HL-60/S4 (cell line): Measurements from ENCODE around the gene MEIS2.

Experiments used
- in situ Hi-C: fragments of 300-500 bp; cut with MboI; formaldehyde crosslinking; loops from 2 replicates; pipeline ENCODE4 v1.14.3; 2022; ENCODE audit warnings: low sequenced_read_pairs

Gene MEIS2

GRCh38 chr15:37045859-37046740 is 54.2 kb downstream of the MEIS2 start:
- in situ Hi-C loops, result no loop called here

- in situ Hi-C loops, result no loop called here
These were observed 55.3 kb downstream of the MEIS2 start for GRCh38 chr15:37044915-37045648.

- in situ Hi-C loops, result no loop called here
These were observed 58.5 kb downstream of the MEIS2 start for GRCh38 chr15:37041836-37042235.

- in situ Hi-C loops, result no loop called here
These were observed 59.3 kb downstream of the MEIS2 start for GRCh38 chr15:37041042-37041441.

- in situ Hi-C loops, result no loop called here
These were observed 60.1 kb downstream of the MEIS2 start for GRCh38 chr15:37040072-37040742.

- in situ Hi-C loops, result no loop called here
These were observed 61.6 kb downstream of the MEIS2 start for GRCh38 chr15:37038716-37039106.

- in situ Hi-C loops, result no loop called here
These were observed 62.3 kb downstream of the MEIS2 start for GRCh38 chr15:37037850-37038715.

DNA sequence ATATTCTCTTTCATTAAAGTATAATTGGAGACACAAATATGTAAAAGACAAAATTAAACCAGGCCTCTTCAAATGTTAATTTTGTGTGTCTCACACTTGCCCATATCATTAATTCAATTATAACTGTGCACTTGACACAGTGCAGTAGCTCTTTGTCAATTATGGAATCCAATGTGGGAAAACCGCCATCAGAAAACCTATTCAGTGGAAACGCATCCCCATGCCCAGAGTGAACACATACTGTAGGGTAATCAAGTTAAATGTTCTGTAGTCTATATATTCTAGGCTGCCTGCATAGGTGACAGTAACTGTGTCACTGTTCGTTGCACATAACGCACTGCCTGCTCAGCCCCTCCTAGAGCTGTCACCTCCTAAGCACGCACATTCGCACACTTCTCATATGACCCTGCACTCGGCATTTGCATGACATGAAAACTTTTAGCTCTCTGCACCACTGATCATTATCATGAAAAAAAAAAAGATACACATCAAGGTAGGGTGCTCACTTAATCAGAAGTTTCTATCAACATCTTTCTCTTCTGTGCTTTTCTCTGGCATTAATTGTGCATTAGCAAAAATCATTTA is 63.2 kb downstream of the MEIS2 start:
- in situ Hi-C loops, result no loop called here

DNA sequence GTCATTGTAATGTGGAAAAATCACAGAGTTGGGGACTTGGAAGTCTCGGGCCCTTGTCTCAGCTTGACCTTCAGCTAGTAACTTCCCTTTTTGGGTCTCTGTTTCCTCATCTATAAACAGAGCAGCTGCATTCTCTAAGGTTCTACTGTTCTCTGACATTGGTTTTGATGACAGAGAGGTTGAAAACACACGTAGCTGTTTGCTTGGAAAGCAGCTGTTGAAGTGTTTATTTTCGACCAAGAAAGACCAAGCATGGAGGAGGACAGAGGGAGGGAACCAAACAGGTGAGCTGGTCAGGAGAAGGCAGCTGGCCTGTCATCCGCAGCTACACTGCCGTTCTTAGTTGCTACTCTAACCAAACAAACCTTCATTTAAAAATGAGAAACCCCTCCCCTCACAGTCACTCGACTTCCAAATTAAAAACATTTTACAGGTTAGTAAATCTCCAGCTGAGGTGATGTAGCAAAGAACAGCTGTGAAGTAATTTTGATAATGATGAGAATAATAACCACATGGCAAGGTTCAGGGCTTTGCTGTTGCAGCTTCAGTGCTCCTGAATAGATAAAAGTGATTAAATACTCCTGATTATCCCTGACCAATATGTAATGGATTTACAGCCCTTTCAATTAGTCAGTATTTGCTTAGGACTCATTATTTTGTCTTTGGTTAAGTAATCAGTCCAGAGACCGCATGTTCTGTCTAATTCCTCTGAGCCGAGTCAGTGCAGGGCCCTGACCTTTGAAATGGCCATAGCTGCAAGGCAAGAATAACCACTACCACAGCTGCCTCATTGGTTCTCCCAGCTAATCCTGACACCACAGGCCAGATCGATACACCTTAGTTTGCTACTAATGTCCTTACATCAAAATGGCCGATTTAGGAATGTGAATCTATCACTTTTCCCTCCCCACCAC is 65.3 kb downstream of the MEIS2 start:
- in situ Hi-C loops, result no loop called here

GRCh38 chr15:37034392-37034791 is 66.0 kb downstream of the MEIS2 start:
- in situ Hi-C loops, result no loop called here

- in situ Hi-C loops, result no loop called here
These were observed 68.1 kb downstream of the MEIS2 start for GRCh38 chr15:37032091-37032775.

DNA sequence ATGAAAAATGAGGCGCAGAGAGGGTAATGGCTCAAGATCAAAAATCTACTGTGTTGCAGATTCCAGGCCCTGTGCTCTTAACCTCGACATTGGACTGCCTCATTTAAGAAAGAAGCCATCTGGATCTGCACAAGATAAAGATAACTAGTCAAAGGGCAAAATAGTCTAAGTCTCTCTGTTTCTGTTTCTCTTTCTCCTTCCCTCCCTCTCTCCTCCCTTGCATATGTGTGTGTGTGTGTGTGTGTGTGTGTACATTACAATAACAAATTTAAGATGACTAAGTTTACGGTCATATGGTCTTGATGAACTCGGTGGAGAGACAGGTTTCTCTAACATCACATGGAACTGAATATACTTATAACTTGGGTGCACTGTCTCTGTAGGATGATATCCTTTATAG is 69.2 kb downstream of the MEIS2 start:
- in situ Hi-C loops, result no loop called here

- in situ Hi-C loops, result no loop called here
These were observed 71.6 kb downstream of the MEIS2 start for GRCh38 chr15:37028625-37029296.

DNA sequence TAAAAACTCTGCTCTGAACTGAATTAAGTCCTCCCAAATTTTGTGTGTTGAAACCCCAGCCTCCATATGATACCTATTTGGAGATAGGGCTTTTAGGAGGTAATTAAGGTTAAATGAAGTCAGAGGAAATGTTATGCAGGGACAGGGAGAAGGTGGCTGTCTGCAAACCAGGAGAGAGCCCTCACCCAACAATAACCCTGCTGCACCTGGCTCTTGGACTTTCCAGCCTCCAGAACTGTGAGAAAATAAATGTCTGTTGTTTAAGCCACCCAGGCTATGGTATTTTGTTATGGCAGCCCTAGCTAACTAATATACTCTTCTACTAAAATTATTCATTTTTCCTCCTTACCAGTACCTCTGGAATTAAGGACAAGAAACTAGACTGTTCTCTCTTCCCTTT is 79.5 kb downstream of the MEIS2 start:
- in situ Hi-C loops, result no loop called here

GRCh38 chr15:37019479-37020433 is 80.6 kb downstream of the MEIS2 start:
- in situ Hi-C loops, result no loop called here

- in situ Hi-C loops, result no loop called here
These were observed 83.2 kb downstream of the MEIS2 start for GRCh38 chr15:37017031-37017625.

DNA sequence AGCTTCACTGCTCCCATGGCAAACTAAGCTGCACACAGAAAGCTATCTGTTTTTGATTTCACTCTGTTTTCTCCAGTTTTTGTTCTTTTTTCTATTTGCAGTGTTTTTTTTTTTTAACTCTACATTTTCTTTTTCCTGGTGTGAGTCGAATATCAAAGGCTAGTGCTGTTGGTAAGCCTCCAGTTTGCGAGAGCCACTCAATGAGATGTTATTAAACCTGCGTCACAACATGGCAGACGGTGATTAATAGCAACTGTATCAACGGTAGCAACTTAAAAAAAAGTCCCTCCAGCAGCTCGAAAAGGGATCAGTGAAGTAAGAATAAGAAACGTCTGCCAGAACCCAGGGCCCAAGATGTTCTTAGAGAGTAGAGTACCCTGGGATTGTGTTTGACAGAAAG is 84.1 kb downstream of the MEIS2 start:
- in situ Hi-C loops, result no loop called here
